Liver (tissue), 3 donors: ENCODE measurements around the gene PDGFD.

ENCODE experiments used
- CTCF ChIP-seq: fragments of 150-350 bp; IDR thresholded peaks from 2 replicates; pipeline ENCODE4 v1.5.1; 2017; ENCODE audit warnings: improper control_type of control experiment, low read depth, low read length; ENCODE audit not compliant: missing input control
- SP1 ChIP-seq: IDR thresholded peaks from 2 replicates; pipeline ENCODE4 v1.6.1; 2018; ENCODE audit warnings: antibody characterized with exemption, mild to moderate bottlenecking
- YY1 ChIP-seq: IDR thresholded peaks from 2 replicates; pipeline ENCODE4 v1.6.1; 2016; ENCODE audit warnings: antibody characterized with exemption, mild to moderate bottlenecking
- donor health status: healthy.
- donor health status: healthy.

- no peak for TF ChIP-seq CTCF
- no peak for TF ChIP-seq YY1
- no peak for TF ChIP-seq SP1
Measured at GRCh38 chr11:104057908-104058307, 106.0 kb downstream of the PDGFD start.
